Mesenteric fat pad (tissue), 1 donor: Measurements from ENCODE around the gene SORCS2. TPM values are rescaled to one million over a fixed set of nuclear protein-coding genes. Genes with fewer than 3 reads are reported as not detected.

Experiments used
- DNase-seq: peaks from one replicate; pipeline ENCODE4 v3.0.0-alpha.2; 2020; ENCODE audit warnings: low spot score
- total RNA-seq: library from RNA; stranded (reverse); fragmentation: NEBNext Ultra II Directional; extraction: Animal tissue kit (Norgen Biotek cat#: 25700); gene quantifications from one replicate; pipeline ENCODE4 v1.2.1, GENCODE V29; 2021
- donor health status: DM: yes; HTN: yes; CAD: no.

The SORCS2 gene
- total RNA-seq, 1 donor from 2014 or later, result 1.9 TPM

GRCh38 chr4:7262134-7262533, 69.8 kb downstream of the SORCS2 start:
- no peak for DNase-seq

- no peak for DNase-seq
Measured at GRCh38 chr4:7263166-7263565, 70.8 kb downstream of the SORCS2 start.

DNA sequence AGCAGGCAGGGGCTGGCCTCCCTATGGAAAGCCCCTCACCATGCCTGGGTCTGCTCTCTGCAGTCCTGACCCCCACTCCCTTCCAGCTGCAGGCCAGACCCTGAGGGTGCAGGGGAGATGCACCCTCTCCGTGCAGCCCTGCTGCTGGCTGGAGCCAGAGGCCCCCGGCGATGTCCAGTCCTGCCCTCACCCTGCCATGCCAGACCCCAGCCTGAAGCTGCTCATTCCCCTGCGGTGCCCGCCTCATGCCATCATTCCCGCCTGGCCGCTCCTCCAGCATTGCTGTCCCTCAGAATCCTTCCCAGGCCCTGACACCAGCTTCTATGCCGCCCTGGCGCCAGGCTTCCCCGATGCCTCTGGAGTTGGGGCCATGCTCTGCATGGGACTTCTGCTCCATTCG, 72.4 kb downstream of the SORCS2 start:
- no peak for DNase-seq

DNA sequence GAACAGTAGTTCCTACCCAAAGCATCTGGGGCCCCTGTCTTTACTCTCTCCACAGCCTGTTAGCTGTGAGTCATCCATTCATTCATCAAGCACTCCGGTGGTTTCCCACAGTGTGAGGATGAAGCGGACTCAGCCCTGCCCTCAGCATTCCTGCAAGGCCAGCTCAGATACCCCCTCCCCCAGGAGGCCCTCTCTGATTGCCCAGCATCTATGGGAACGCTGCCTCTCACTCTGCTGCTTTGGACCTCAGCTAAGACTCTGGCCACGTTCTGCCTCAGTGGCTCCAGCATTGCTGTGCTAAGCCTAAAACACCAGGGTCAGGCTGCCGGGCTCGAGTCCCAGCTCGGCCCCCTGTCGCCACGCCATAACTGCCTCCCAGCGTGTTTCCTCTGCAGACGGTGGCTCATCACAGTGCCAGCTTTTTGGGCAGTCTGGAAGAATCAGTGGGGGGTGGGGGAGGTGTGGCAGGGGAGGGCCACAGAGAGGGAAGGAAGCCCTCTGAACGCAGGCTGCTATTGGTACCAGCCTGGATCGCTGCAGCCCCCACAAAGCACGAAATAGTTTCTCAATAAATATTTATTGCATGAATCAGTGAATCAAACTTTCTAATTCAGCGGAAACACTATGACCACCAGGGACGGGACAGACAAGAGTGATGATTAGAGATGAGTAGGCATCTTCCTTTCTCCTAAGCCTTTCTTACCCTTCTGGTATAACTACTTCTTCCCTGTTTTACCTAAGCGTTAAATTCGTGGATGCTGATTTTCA, 74.4 kb downstream of the SORCS2 start:
- DNase-seq, result no peak

GRCh38 chr4:7267829-7268228, 75.5 kb downstream of the SORCS2 start:
- no peak for DNase-seq

DNA sequence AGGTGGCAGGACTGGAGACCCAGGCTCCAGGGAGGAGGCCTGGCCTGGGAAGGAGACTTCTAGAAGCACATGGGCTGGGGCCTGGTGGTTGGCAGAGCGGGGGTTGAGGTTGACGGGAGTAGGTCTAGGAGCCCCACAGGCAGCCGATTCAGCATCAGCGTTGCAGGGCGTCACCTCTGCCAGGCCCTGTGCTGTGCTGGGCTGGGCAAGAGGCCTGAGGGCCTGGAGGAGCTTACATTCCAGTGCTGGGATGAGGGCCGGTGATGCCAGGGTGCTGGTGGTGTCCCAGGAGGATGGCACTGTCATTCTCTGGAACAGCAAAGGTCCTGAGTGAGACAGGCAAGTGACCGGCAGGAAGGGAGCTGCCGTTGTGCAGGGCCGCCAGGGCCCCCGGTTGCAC, 76.6 kb downstream of the SORCS2 start:
- DNase-seq, result no peak

GRCh38 chr4:7270121-7270520, 77.8 kb downstream of the SORCS2 start:
- no peak for DNase-seq

DNA sequence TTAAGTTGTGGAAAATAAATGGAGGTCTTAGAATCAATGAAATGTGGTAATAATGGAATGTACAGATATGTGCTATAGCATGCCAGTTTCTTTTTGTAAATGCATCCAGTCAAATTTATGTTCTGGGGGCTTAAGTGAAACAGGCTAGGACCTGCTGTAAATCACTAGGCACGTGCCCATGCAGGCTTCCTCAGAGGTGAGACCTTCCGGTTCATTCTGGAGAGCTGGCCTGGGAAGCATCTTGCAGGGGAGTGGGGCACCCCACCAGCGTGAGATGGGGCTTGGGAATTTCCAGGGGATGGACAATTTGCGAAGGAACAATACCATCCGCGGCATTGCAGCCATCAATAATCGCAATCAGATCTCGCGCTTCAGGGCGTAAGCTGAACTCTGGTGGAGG, 80.1 kb downstream of the SORCS2 start:
- no peak for DNase-seq

GRCh38 chr4:7273738-7274297, 81.5 kb downstream of the SORCS2 start:
- no peak for DNase-seq

- no peak for DNase-seq
Measured at GRCh38 chr4:7275067-7275466, 82.7 kb downstream of the SORCS2 start.

- no peak for DNase-seq
Measured at GRCh38 chr4:7275490-7276154, 83.3 kb downstream of the SORCS2 start.

DNA sequence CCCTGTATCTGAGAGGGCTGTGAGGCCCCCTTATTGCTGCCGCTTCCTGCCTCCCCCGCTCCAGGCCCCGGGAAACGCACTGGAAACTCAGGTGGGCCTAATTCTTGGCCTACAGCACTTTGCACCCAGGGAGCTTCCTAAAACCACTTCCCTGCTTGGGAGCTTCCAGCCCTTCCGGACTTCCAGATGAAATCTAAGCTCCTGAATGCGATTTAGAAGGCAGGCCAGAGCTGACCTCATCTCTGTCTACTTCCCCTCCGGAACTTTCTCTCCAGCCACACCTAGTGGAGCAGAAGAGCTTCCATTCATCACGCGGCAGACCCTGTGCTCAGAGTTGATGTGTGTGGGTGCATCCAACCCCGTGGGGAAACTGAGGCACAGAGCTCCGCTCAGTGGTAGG, 84.2 kb downstream of the SORCS2 start:
- DNase-seq, result no peak

DNA sequence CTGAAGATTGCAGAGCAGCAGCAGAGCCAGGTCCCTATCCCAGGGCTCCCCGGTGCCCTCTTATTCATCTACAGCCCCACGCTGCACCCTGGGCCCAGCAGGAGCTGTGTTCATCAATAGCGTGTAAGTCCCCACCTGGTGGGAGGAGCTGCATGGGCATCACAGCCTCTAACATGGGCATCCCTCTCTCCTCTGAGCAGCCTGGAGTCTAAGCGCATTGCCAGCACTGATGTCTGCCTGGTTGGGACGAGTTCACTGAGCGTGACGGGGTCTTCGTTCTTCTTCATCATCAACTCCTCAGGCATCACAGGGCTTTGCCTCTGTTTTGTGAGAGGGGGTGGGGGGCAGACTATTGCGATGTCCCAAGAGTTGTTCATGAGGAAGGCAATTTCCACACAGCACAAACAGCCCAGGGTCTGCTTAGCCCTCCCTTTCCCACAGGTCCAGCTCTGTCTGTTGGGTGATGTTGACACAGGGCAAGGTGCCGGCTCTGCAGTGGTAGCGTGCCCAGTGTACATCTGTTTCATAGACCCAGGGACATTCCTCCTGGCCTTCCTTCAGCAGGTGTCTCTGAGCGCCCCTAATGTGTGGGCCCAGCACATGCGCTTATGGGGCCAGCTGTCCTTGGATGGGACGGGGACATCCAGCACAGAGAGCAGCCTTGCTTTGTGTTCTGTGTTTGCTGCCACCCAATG, 85.9 kb downstream of the SORCS2 start:
- no peak for DNase-seq

DNA sequence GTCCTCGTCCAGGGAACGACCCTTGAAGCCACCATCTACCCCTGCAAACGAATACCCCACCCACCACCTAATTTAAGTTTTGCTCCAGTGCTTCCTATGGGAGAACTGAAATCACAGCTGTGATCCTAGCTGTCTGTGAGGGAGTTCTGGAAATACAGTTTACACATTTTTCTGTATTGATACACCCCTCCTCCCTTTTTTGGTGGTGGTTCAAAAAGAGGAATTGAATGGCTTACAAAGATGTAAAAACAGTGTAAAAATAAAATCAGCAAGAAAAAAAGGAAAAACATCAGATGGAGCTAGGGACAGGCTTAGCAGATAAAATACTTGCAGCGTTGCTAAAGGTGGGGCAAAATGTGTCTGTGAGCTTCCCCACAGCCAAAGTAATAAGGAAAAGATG, 86.6 kb downstream of the SORCS2 start:
- no peak for DNase-seq

GRCh38 chr4:7279902-7280301, 87.6 kb downstream of the SORCS2 start:
- DNase-seq, result no peak

- DNase-seq, result no peak
Measured at GRCh38 chr4:7280926-7281690, 88.8 kb downstream of the SORCS2 start.

DNA sequence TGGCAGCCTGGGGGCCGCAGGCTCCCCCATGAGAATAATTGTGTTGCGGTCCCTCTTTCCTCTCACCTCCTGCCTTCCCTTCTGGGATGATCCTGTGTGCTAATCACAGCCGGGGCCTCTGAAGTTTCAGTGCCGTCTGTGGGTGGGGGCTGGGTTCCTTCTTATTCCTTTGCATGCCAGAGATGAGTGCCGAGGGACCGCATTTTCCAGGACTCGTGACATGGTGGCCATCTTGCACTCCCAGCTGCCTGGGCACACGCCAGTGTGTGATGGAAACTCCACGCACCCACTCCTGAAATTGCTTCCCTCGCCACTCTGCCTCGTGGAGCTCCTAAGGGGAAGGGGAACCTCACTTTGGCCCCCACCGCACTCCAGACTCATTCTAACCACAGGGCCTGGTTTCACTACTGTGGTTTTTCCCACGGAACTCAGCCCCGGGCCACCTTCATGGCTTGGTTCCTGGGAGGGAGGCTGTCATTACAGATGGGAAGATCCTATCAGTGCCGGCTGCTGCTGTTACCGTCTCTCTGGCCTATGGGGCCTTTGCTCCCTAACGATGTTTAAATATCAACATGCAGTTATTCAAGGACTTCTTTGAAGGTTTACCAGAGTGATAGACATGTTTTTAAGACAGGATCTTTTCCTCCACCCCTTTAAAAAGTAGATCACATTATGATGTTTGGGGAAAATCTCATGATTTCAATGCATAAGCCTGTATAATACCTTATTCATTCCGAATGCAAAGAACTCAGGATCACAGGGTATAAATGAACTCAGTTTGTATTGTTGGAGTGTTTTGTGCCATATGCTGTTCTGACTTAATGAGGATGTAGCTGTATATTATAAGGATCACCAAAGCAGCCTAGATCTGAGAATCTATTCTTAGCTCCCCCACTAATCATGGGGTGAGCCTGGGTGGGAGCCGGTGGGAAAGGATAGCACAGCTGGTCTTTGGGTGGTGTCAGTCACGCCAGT, 89.6 kb downstream of the SORCS2 start:
- no peak for DNase-seq

- no peak for DNase-seq
Measured at GRCh38 chr4:7282786-7283440, 90.6 kb downstream of the SORCS2 start.

DNA sequence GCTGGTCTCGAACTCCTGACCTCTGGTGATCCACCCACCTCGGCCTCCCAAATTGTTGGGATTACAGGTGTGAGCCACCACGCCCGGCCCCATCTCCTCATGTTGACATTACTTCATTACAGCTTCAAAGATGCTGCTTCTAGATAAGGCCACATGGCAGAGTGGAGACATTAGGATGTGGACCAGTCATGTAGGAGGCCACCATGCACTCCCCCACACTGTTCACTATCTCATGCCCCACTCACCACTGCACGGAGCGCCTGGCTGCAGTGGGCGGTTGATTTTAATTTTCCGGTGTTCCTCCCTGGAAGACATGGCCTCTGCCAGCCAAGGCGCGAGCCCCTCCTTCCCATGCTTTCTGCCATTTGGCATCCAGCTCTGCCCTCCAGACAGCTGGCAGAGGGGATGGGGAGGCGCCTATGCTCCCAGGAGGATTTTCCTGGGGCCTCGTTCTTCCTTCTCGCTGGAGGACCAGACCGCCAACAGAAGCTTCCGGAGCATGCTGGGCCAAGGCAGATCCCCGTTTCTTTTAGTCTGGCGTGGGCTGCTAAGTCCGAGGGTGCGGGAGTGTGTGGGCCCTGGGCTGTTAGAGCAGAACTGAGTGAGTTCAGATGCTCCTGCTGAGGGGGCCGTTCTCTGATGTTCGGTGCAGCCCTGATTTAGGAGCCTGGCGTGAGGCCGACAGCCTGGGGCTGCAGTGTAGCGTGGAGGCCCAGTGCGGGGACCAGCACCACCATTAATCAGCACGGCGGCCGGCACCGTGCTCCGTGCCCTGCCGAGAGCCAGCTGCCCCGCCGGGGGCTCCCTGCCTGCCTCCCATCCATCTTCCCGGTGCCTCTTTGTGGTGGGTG, 93.1 kb downstream of the SORCS2 start:
- no peak for DNase-seq
